IMR-90 (cell line): Measurements from ENCODE around the gene HCFC1R1.

Experiments used
- FOS ChIP-seq: fragments of 150-350 bp; IDR thresholded peaks from 2 replicates; pipeline ENCODE4 v1.6.1; 2016; ENCODE audit warnings: low read depth, low read length
- POLR2A ChIP-seq: IDR thresholded peaks from 2 replicates; pipeline ENCODE4 v1.6.1; 2012; ENCODE audit warnings: mild to moderate bottlenecking, low read depth, low read length
- RAD21 ChIP-seq: IDR thresholded peaks from 2 replicates; pipeline ENCODE4 v1.6.1; 2012; ENCODE audit warnings: low read length, improper control_type of control experiment
- SMC3 ChIP-seq: fragments of 150-350 bp; IDR thresholded peaks from 2 replicates; pipeline ENCODE4 v1.6.1; 2016; ENCODE audit warnings: low read depth, mild to moderate bottlenecking, antibody characterized with exemption, low read length, moderate library complexity
- TF ChIP-seq, protein P1 (sequence below): conservative IDR thresholded peaks from 2 replicates; pipeline ENCODE4 v1.5.1; 2012; ENCODE audit warnings: mild to moderate bottlenecking, low read depth, low read length, improper control_type of control experiment

DNA sequence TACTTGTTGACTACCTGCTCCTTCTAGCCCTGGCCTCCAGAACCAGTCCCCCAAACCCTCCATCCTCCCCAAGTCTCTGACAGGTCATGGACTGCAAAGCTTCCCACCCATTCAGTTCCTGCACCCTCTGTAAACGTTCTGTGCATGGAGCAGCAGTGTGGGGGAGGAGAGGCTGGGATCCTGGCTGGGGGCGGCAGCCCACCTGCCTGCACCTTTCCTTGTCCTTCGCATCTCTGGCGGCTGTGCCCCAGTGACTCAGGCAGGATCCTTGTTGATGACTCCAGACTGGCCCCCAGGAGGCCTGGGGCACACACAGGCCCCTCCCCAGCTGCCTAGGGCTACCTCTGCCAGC, 41.9 kb downstream of the HCFC1R1 start:
- TF ChIP-seq, protein P1, sequence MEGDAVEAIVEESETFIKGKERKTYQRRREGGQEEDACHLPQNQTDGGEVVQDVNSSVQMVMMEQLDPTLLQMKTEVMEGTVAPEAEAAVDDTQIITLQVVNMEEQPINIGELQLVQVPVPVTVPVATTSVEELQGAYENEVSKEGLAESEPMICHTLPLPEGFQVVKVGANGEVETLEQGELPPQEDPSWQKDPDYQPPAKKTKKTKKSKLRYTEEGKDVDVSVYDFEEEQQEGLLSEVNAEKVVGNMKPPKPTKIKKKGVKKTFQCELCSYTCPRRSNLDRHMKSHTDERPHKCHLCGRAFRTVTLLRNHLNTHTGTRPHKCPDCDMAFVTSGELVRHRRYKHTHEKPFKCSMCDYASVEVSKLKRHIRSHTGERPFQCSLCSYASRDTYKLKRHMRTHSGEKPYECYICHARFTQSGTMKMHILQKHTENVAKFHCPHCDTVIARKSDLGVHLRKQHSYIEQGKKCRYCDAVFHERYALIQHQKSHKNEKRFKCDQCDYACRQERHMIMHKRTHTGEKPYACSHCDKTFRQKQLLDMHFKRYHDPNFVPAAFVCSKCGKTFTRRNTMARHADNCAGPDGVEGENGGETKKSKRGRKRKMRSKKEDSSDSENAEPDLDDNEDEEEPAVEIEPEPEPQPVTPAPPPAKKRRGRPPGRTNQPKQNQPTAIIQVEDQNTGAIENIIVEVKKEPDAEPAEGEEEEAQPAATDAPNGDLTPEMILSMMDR: no peak
- no peak for TF ChIP-seq POLR2A
- no peak for TF ChIP-seq FOS
- TF ChIP-seq SMC3: no peak
- no peak for TF ChIP-seq RAD21
